ENCODE measurements around the gene RELB. TPM values are rescaled to one million over a fixed set of nuclear protein-coding genes. Genes with fewer than 3 reads are reported as not detected.

The RELB gene
- total RNA-seq, 3 donors from 2014 or later (not counting 1 experiment from before 2014, with no cell fraction given): 92.4 to 119 (median 105) TPM

GRCh38 chr19:45040059-45040771, 39.0 kb downstream of the RELB start:
- Histone ChIP-seq H3K4me3 (ENCODE audit: low read length) (no peak overlapping the region), H3K4me1 (ENCODE audit: control insufficient read depth, insufficient read depth, low read length) (peaks cover 38% of the 10 kb centered on the region), H3K27ac (ENCODE audit: low read length) (no peak overlapping the region), H3K27me3 (ENCODE audit: control insufficient read depth, insufficient read depth, low read length) (no peaks in the 10 kb centered on the region), H3K36me3 (ENCODE audit: control insufficient read depth, insufficient read depth, low read length) (peaks cover 32% of the 10 kb centered on the region), H3K9me3 (ENCODE audit: control insufficient read depth, insufficient read depth, low read length) (no peaks in the 10 kb centered on the region)
- H3K36me3 Mint-ChIP-seq: no peaks in the 10 kb centered on the region
- TF ChIP-seq CTCF (IDR thresholded peaks at IDR 0.05): no peak
- peaks cover 33 to 36% of the 10 kb centered on the region in 2 donors for H3K4me1 Mint-ChIP-seq
- H3K27ac Mint-ChIP-seq: peak overlapping the region; percentile 93 to 95
- no peaks in the 10 kb centered on the region for H3K27me3 Mint-ChIP-seq (ENCODE audit: low read depth in 2 of 2)
- WGBS (ENCODE audit: insufficient coverage): 72% methylated on average over 19 of the region's 19 CpGs
- H3K4me3 Mint-ChIP-seq: peak overlapping the region; percentile 95
- ATAC-seq (no peak), DNase-seq (no peak)
- H3K9me3 Mint-ChIP-seq: no peaks in the 10 kb centered on the region
- intact Hi-C loops (cut with micrococcal nuclease): no loop called here

GRCh38 chr19:45041125-45041524, 39.9 kb downstream of the RELB start:
- DNase-seq (no peak), ATAC-seq (no peak)
- Histone ChIP-seq H3K36me3 (ENCODE audit: control insufficient read depth, insufficient read depth, low read length) (peaks cover 39% of the 10 kb centered on the region), H3K4me3 (ENCODE audit: low read length) (no peak overlapping the region), H3K27ac (ENCODE audit: low read length) (no peak overlapping the region), H3K9me3 (ENCODE audit: control insufficient read depth, insufficient read depth, low read length) (no peaks in the 10 kb centered on the region), H3K4me1 (ENCODE audit: control insufficient read depth, insufficient read depth, low read length) (peaks cover 39% of the 10 kb centered on the region), H3K27me3 (ENCODE audit: control insufficient read depth, insufficient read depth, low read length) (no peaks in the 10 kb centered on the region)
- Mint-ChIP-seq H3K9me3 (no peaks in the 10 kb centered on the region), H3K4me1 (peaks cover 42 to 43% of the 10 kb centered on the region in 2 donors), H3K27me3 (ENCODE audit: low read depth in 2 of 2) (no peaks in the 10 kb centered on the region), H3K36me3 (no peaks in the 10 kb centered on the region), H3K27ac (peak overlapping the region; percentile 52 to 74), H3K4me3 (peak overlapping the region; percentile 55)
- no peak for TF ChIP-seq CTCF (IDR thresholded peaks at IDR 0.05)
- intact Hi-C loops (cut with micrococcal nuclease): no loop called here
- WGBS (ENCODE audit: insufficient coverage): 80% methylated on average over 5 of the region's 6 CpGs

- Histone ChIP-seq H3K36me3 (ENCODE audit: control insufficient read depth, insufficient read depth, low read length) (peaks cover 36% of the 10 kb centered on the region), H3K9me3 (ENCODE audit: control insufficient read depth, insufficient read depth, low read length) (no peaks in the 10 kb centered on the region), H3K4me1 (ENCODE audit: control insufficient read depth, insufficient read depth, low read length) (peaks cover 28% of the 10 kb centered on the region), H3K27me3 (ENCODE audit: control insufficient read depth, insufficient read depth, low read length) (no peaks in the 10 kb centered on the region), H3K27ac (ENCODE audit: low read length) (no peak overlapping the region), H3K4me3 (ENCODE audit: low read length) (no peak overlapping the region)
- DNase-seq (no peak), ATAC-seq (no peak)
- no peaks in the 10 kb centered on the region for H3K36me3 Mint-ChIP-seq
- TF ChIP-seq CTCF (IDR thresholded peaks at IDR 0.05): no peak
- intact Hi-C loops (cut with micrococcal nuclease): no loop called here
- 93% methylated on average over 14 of the region's 14 CpGs for WGBS (ENCODE audit: insufficient coverage)
- peaks cover 46 to 51% of the 10 kb centered on the region in 2 donors for H3K4me1 Mint-ChIP-seq
- peak overlapping the region in 1 of 2 donors; percentile 77 for H3K27ac Mint-ChIP-seq
- H3K4me3 Mint-ChIP-seq: no peak overlapping the region
- no peaks in the 10 kb centered on the region for H3K9me3 Mint-ChIP-seq
- H3K27me3 Mint-ChIP-seq (ENCODE audit: low read depth in 2 of 2): no peaks in the 10 kb centered on the region
Measured at GRCh38 chr19:45045671-45046353, 44.5 kb downstream of the RELB start.
